GM13977 (cell line): ENCODE measurements around the gene OR4C46.
"Not testable (repeated sequence)": the region's sequence is repeated elsewhere in the genome, so short reads cannot be mapped to it uniquely, and the experiment has no call there.

Experiments
- DNase-seq: peaks from one replicate; pipeline ENCODE4 v3.0.0; 2012; ENCODE audit warnings: low spot score
- CTCF ChIP-seq: IDR thresholded peaks from 2 replicates; pipeline ENCODE4 v1.5.1; 2012; ENCODE audit warnings: mild to moderate bottlenecking, control low read depth; ENCODE audit not compliant: insufficient read depth; ENCODE audit errors: extremely low read depth, missing control alignments
- in situ Hi-C: fragments of 300-500 bp; cut with MboI; formaldehyde crosslinking; loops from one replicate; pipeline ENCODE4 v1.12.0; 2022; ENCODE audit warnings: low sequenced_read_pairs, low pct_unique_long_range_greater_than_20kb, mixed read lengths, inconsistent platforms; ENCODE audit not compliant: unreplicated experiment

The OR4C46 gene

GRCh38 chr11:54603898-54604297 lies at the start of gene OR4C46:
Gene OR4C46 (minus strand): TSS chr11:54603998. CDS start chr11:54603998, 0 bp downstream.
- DNase-seq = no peak
- in situ Hi-C loops = no loop called here
- no peak for TF ChIP-seq CTCF

GRCh38 chr11:54645606-54646005 lies 41.8 kb upstream of the OR4C46 start:
- DNase-seq, in situ Hi-C loops: not testable (repeated sequence)

- in situ Hi-C loops = not testable (repeated sequence)
Measured at GRCh38 chr11:54561439-54561838, 42.4 kb downstream of the OR4C46 start.

GRCh38 chr11:54558919-54559318 lies 44.9 kb downstream of the OR4C46 start:
- no peak for DNase-seq
- in situ Hi-C loops = no loop called here
- TF ChIP-seq CTCF = no peak

More at GRCh38 chr11:54561439-54561838, 42.4 kb downstream of the OR4C46 start:
- DNase-seq = not testable (repeated sequence)

GRCh38 chr11:54558407-54558806 lies 45.4 kb downstream of the OR4C46 start:
- DNase-seq = no peak

More at GRCh38 chr11:54558407-54558806, 45.4 kb downstream of the OR4C46 start:
- no peak for TF ChIP-seq CTCF
- in situ Hi-C loops = no loop called here
